Keratinocyte (primary cell): Measurements from ENCODE around the gene PRR5.

Source experiments
- EZH2 ChIP-seq: IDR thresholded peaks from one replicate; pipeline ENCODE4 v1.6.1; 2012; ENCODE audit warnings: inconsistent platforms, mild to moderate bottlenecking, low read length, moderate library complexity
- TF ChIP-seq, protein P1 (sequence below), 3 experiments: IDR thresholded peaks in 1 of 3; conservative IDR thresholded peaks in 1 of 3; optimal IDR thresholded peaks in 1 of 3; 2 replicates in 2 of 3; 3 replicates in 1 of 3; pipeline versions ENCODE3 to v1.5.1; 2011; ENCODE audit warnings: low read length in 3 of 3, mild to moderate bottlenecking in 3 of 3, moderate library complexity in 2 of 3, control low read depth in 1 of 3, inconsistent platforms in 1 of 3; ENCODE audit not compliant: insufficient read depth in 2 of 3; ENCODE audit errors: extremely low read depth in 1 of 3

DNA sequence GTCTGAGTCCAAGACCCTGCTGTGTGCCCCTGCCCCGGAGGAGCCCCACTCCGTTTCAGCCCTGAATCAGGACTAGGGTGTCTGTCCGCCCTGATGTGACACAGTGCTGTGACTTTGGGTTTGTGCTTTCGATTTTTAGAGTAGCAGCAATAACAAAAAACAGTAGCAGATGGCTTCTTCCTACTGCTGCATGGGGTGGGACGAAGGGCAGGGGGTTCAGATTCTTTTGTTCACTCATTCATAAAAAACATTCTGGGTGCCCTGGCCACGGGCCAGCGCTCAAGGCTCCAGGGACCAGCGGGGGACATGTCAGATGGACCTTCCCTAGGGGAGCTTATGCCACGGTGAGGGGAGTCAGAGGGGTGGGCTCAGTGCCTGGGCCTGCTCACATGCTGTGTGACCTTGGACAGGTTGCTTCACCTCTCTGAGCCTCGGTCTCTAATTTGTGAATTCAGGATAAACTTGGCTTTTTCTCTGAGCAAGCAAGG is 24.6 kb upstream of the PRR5 start:
- TF ChIP-seq, protein P1, sequence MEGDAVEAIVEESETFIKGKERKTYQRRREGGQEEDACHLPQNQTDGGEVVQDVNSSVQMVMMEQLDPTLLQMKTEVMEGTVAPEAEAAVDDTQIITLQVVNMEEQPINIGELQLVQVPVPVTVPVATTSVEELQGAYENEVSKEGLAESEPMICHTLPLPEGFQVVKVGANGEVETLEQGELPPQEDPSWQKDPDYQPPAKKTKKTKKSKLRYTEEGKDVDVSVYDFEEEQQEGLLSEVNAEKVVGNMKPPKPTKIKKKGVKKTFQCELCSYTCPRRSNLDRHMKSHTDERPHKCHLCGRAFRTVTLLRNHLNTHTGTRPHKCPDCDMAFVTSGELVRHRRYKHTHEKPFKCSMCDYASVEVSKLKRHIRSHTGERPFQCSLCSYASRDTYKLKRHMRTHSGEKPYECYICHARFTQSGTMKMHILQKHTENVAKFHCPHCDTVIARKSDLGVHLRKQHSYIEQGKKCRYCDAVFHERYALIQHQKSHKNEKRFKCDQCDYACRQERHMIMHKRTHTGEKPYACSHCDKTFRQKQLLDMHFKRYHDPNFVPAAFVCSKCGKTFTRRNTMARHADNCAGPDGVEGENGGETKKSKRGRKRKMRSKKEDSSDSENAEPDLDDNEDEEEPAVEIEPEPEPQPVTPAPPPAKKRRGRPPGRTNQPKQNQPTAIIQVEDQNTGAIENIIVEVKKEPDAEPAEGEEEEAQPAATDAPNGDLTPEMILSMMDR (optimal IDR thresholded peaks at IDR 0.05 in 1 of 3, IDR thresholded peaks at IDR 0.05 in 1 of 3, conservative IDR thresholded peaks at IDR 0.05 in 1 of 3; ENCODE audit: extremely low read depth in 1 of 3, insufficient read depth in 2 of 3, low read length in 3 of 3), result no peak
- TF ChIP-seq EZH2, result no peak
